HCT116 (cell line): Measurements from ENCODE around the gene ICA1L.

Experiments used
- EZH2 ChIP-seq: fragments of 200-600 bp; sonication (generic); IDR thresholded peaks from 2 replicates; pipeline ENCODE4 v1.6.1; 2017; ENCODE audit warnings: antibody characterized with exemption, mixed run types
- FOSL1 ChIP-seq: IDR thresholded peaks from 2 replicates; pipeline ENCODE4 v1.6.1; 2012; ENCODE audit warnings: low read depth
- POLR2A ChIP-seq: IDR thresholded peaks from 2 replicates; pipeline ENCODE4 v1.7.0; 2011; ENCODE audit warnings: borderline replicate concordance; ENCODE audit not compliant: insufficient read depth, insufficient read length; ENCODE audit errors: extremely low read depth
- SIN3A ChIP-seq: IDR thresholded peaks from 2 replicates; pipeline ENCODE4 v1.6.1; 2012; ENCODE audit warnings: low read depth
- TF ChIP-seq, protein P1 (sequence below): IDR thresholded peaks from 2 replicates; pipeline ENCODE4 v1.6.1; 2011; ENCODE audit warnings: mild to moderate bottlenecking, low read length, moderate library complexity; ENCODE audit not compliant: insufficient replicate concordance; ENCODE audit errors: extremely low read depth
- TF ChIP-seq, protein P2 (sequence below), 3 experiments: fragments of 200-600 bp in 1 of 3; sonication (generic) in 1 of 3; IDR thresholded peaks in 2 of 3; conservative IDR thresholded peaks in 1 of 3; 2 replicates each; pipeline ENCODE4 v1.5.1; 2012 to 2017; ENCODE audit warnings: low read depth in 2 of 3, low read length in 2 of 3, antibody characterized with exemption in 1 of 3, borderline replicate concordance in 1 of 3, control low read depth in 1 of 3, mild to moderate bottlenecking in 1 of 3, mixed read lengths in 1 of 3, mixed run types in 1 of 3, moderate library complexity in 1 of 3; ENCODE audit not compliant: insufficient read depth in 1 of 3

GRCh38 chr2:202774104-202774503, 97.5 kb downstream of the ICA1L start:
- no peak for TF ChIP-seq POLR2A
- no peak for TF ChIP-seq SIN3A
- TF ChIP-seq, protein P1, sequence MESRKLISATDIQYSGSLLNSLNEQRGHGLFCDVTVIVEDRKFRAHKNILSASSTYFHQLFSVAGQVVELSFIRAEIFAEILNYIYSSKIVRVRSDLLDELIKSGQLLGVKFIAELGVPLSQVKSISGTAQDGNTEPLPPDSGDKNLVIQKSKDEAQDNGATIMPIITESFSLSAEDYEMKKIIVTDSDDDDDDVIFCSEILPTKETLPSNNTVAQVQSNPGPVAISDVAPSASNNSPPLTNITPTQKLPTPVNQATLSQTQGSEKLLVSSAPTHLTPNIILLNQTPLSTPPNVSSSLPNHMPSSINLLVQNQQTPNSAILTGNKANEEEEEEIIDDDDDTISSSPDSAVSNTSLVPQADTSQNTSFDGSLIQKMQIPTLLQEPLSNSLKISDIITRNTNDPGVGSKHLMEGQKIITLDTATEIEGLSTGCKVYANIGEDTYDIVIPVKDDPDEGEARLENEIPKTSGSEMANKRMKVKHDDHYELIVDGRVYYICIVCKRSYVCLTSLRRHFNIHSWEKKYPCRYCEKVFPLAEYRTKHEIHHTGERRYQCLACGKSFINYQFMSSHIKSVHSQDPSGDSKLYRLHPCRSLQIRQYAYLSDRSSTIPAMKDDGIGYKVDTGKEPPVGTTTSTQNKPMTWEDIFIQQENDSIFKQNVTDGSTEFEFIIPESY = no peak
- TF ChIP-seq, protein P2, sequence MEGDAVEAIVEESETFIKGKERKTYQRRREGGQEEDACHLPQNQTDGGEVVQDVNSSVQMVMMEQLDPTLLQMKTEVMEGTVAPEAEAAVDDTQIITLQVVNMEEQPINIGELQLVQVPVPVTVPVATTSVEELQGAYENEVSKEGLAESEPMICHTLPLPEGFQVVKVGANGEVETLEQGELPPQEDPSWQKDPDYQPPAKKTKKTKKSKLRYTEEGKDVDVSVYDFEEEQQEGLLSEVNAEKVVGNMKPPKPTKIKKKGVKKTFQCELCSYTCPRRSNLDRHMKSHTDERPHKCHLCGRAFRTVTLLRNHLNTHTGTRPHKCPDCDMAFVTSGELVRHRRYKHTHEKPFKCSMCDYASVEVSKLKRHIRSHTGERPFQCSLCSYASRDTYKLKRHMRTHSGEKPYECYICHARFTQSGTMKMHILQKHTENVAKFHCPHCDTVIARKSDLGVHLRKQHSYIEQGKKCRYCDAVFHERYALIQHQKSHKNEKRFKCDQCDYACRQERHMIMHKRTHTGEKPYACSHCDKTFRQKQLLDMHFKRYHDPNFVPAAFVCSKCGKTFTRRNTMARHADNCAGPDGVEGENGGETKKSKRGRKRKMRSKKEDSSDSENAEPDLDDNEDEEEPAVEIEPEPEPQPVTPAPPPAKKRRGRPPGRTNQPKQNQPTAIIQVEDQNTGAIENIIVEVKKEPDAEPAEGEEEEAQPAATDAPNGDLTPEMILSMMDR (IDR thresholded peaks at IDR 0.05 in 2 of 3, conservative IDR thresholded peaks at IDR 0.05 in 1 of 3; ENCODE audit: borderline replicate concordance in 1 of 3, insufficient read depth in 1 of 3, low read depth in 2 of 3, low read length in 2 of 3) = no peak
- no peak for TF ChIP-seq EZH2
- TF ChIP-seq FOSL1 = no peak
